ENCODE measurements around the gene NUCB1.

DNA sequence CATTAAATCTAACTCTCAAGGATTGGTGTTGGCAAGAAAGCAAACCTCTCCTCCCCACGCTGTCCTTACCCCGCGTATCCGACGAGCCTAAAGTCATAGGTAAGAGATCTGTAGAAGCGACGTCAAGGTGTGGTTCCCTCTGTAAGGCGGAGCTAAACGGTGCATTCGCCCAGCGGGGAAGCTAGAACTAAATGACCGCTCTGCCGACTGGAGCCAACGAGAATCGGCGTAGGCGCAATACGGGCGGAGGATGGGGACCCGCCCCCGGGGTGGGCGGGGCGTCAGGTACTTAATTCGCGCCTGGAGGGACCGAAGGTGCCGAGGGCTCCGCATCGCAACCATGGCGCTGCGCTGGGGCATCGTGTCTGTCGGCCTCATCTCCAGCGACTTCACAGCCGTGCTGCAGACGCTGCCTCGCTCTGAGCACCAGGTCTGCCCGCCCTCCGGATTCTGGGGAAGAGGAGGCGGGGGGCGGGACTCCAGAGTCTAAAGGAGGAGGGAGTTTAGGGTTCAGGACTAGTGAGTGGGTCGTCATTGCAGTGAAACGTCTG lies 33.3 kb downstream of the NUCB1 start, which contains the start of gene DHDH:
- TF ChIP-seq POLR2AphosphoS5 (IDR thresholded peaks at IDR 0.05) (peak; percentile 96), POLR2A (IDR thresholded peaks at IDR 0.05) (peak; percentile 94)
- TF ChIP-seq, protein P1, sequence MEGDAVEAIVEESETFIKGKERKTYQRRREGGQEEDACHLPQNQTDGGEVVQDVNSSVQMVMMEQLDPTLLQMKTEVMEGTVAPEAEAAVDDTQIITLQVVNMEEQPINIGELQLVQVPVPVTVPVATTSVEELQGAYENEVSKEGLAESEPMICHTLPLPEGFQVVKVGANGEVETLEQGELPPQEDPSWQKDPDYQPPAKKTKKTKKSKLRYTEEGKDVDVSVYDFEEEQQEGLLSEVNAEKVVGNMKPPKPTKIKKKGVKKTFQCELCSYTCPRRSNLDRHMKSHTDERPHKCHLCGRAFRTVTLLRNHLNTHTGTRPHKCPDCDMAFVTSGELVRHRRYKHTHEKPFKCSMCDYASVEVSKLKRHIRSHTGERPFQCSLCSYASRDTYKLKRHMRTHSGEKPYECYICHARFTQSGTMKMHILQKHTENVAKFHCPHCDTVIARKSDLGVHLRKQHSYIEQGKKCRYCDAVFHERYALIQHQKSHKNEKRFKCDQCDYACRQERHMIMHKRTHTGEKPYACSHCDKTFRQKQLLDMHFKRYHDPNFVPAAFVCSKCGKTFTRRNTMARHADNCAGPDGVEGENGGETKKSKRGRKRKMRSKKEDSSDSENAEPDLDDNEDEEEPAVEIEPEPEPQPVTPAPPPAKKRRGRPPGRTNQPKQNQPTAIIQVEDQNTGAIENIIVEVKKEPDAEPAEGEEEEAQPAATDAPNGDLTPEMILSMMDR (IDR thresholded peaks at IDR 0.05): peak in 1 of 4 experiments; percentile 21
